OCI-LY3 (cell line): ENCODE data around the gene HIVEP3.

ENCODE experiments used
- EZH2phosphoT487 ChIP-seq: fragments of 200-600 bp; shearing (Covaris generic); IDR thresholded peaks from 2 replicates; pipeline ENCODE4 v1.6.1; 2018; ENCODE audit warnings: antibody characterized with exemption, mixed run types, low read depth
- TF ChIP-seq, protein P1 (sequence below): fragments of 200-600, 300-600 bp; sonication (generic); IDR thresholded peaks from 2 replicates; pipeline ENCODE4 v1.5.1; 2014; ENCODE audit warnings: antibody characterized with exemption, low read length, low read depth

DNA sequence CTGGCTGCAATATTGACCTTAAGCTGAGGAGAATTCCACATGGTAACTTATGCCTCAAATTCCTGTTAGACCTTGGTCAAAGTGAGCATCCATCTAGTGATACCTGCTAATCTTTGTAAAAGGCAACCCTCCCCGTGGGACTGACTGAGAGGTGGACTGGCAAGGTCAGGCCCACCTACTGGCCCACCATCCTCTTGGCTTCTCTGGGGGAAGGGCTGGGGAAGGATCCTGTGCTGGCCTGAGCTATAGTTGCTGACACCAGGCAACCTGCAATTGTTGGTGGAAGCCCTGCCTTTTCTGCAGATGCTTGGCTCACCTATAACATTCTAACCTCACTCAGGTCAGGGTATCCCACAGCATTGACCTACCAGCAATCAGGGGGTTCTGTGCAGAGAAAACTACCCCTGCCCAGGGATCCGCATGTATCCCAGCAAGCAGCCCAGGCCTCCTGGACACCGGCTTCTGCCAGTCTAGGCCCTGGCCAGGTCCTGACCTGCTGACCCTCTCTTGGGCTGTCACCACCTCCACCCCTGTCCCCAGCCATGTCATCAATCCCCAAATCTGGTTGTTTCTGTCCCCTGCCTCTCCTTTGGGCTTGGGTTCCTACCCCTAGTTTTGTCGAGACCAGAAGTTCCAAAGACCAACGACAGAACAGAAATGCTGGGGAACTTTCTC is 326.1 kb downstream of the HIVEP3 start:
- TF ChIP-seq, protein P1, sequence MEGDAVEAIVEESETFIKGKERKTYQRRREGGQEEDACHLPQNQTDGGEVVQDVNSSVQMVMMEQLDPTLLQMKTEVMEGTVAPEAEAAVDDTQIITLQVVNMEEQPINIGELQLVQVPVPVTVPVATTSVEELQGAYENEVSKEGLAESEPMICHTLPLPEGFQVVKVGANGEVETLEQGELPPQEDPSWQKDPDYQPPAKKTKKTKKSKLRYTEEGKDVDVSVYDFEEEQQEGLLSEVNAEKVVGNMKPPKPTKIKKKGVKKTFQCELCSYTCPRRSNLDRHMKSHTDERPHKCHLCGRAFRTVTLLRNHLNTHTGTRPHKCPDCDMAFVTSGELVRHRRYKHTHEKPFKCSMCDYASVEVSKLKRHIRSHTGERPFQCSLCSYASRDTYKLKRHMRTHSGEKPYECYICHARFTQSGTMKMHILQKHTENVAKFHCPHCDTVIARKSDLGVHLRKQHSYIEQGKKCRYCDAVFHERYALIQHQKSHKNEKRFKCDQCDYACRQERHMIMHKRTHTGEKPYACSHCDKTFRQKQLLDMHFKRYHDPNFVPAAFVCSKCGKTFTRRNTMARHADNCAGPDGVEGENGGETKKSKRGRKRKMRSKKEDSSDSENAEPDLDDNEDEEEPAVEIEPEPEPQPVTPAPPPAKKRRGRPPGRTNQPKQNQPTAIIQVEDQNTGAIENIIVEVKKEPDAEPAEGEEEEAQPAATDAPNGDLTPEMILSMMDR: no peak
- no peak for TF ChIP-seq EZH2phosphoT487
